OCI-LY3 (cell line): ENCODE measurements around the gene GCC1.

Source experiments
- EZH2phosphoT487 ChIP-seq: fragments of 200-600 bp; shearing (Covaris generic); IDR thresholded peaks from 2 replicates; pipeline ENCODE4 v1.6.1; 2018; ENCODE audit warnings: antibody characterized with exemption, mixed run types, low read depth
- TF ChIP-seq, protein P1 (sequence below): fragments of 200-600, 300-600 bp; sonication (generic); IDR thresholded peaks from 2 replicates; pipeline ENCODE4 v1.5.1; 2014; ENCODE audit warnings: antibody characterized with exemption, low read length, low read depth

DNA sequence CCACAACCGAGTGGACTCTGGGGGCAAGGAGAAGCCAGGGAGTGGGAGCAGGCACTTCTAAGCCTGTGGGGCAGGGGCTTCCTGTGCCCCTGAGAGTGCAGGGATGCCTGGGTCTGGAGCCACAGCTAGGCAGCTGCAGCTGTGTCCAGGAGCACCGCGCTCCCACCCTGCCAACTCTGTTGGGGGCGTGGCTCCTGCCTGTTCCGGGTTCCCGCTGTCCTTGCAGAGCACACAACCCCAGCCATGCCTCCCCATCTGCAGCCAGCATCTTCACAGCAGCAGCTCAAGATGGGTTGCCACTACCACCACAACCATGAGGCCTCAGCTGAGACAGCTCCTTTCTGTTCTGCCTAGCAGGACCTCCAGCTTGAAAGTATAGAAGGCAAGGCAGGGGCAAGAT, 23.9 kb upstream of the GCC1 start:
- TF ChIP-seq, protein P1, sequence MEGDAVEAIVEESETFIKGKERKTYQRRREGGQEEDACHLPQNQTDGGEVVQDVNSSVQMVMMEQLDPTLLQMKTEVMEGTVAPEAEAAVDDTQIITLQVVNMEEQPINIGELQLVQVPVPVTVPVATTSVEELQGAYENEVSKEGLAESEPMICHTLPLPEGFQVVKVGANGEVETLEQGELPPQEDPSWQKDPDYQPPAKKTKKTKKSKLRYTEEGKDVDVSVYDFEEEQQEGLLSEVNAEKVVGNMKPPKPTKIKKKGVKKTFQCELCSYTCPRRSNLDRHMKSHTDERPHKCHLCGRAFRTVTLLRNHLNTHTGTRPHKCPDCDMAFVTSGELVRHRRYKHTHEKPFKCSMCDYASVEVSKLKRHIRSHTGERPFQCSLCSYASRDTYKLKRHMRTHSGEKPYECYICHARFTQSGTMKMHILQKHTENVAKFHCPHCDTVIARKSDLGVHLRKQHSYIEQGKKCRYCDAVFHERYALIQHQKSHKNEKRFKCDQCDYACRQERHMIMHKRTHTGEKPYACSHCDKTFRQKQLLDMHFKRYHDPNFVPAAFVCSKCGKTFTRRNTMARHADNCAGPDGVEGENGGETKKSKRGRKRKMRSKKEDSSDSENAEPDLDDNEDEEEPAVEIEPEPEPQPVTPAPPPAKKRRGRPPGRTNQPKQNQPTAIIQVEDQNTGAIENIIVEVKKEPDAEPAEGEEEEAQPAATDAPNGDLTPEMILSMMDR = no peak
- TF ChIP-seq EZH2phosphoT487 = no peak
